Neural cell (in vitro differentiated cells): ENCODE data around the gene GORASP2. TPM values are rescaled to one million over a fixed set of nuclear protein-coding genes. Genes with fewer than 3 reads are reported as not detected.

Experiments
- H2AFZ ChIP-seq: fragments of 200-600, 300-800 bp; sonication (generic), shearing (Covaris generic); 2 replicates; pipeline ENCODE4 v1.6.0; 2014; ENCODE audit warnings: low read depth, mild to moderate bottlenecking, antibody characterized with exemption, low read length, moderate library complexity
- H3F3A ChIP-seq: fragments of 200-600 bp; shearing (Covaris generic); 2 replicates; pipeline ENCODE4 v1.6.1; 2016; ENCODE audit warnings: mild to moderate bottlenecking, moderate library complexity, mixed read lengths, antibody characterized with exemption, low read length; ENCODE audit not compliant: insufficient read depth, poor library complexity, severe bottlenecking
- H3K27ac ChIP-seq: fragments of 200-600, 300-800 bp; sonication (generic), shearing (Covaris generic); 2 replicates; pipeline ENCODE4 v1.5.1; 2014; ENCODE audit warnings: mild to moderate bottlenecking, low read length, moderate library complexity
- H3K27me3 ChIP-seq: fragments of 300-800, 200-600 bp; sonication (generic), shearing (Covaris generic); 2 replicates; pipeline ENCODE4 v1.6.0; 2014; ENCODE audit warnings: mild to moderate bottlenecking, low read depth, low read length, moderate library complexity; ENCODE audit not compliant: insufficient read depth
- H3K36me3 ChIP-seq: fragments of 300-800, 200-600 bp; sonication (generic), shearing (Covaris generic); 2 replicates; pipeline ENCODE4 v1.5.1; 2014; ENCODE audit warnings: mild to moderate bottlenecking, antibody characterized with exemption, low read length, moderate library complexity; ENCODE audit not compliant: insufficient read depth
- H3K4me2 ChIP-seq: fragments of 300-800, 200-600 bp; sonication (generic), shearing (Covaris generic); 2 replicates; pipeline ENCODE4 v1.6.0; 2014; ENCODE audit warnings: mild to moderate bottlenecking, low read length
- H3K4me3 ChIP-seq: fragments of 300-800, 200-600 bp; sonication (generic), shearing (Covaris generic); 2 replicates; pipeline ENCODE4 v1.5.1; 2014; ENCODE audit warnings: mild to moderate bottlenecking, low read length, moderate library complexity
- H3K79me2 ChIP-seq: fragments of 200-600 bp; shearing (Covaris generic); replicated peaks from 2 replicates; pipeline ENCODE4 v1.6.0; 2014; ENCODE audit warnings: mild to moderate bottlenecking, low read length, moderate library complexity; ENCODE audit not compliant: insufficient read depth
- H3K9ac ChIP-seq: fragments of 300-800, 200-600 bp; sonication (generic), shearing (Covaris generic); 2 replicates; pipeline ENCODE4 v1.6.1; 2016; ENCODE audit warnings: mild to moderate bottlenecking, low read length, mixed read lengths
- H3K9me2 ChIP-seq: fragments of 200-600 bp; shearing (Covaris generic); 2 replicates; pipeline ENCODE4 v1.6.1; 2016; ENCODE audit warnings: mild to moderate bottlenecking, low read length, mixed read lengths; ENCODE audit not compliant: insufficient read depth
- H3K9me3 ChIP-seq: fragments of 200-600, 300-800 bp; sonication (generic), shearing (Covaris generic); 2 replicates; pipeline ENCODE4 v1.6.1; 2016; ENCODE audit warnings: mild to moderate bottlenecking, mixed run types, low read length, moderate library complexity, mixed read lengths
- H4K20me1 ChIP-seq: fragments of 200-600 bp; shearing (Covaris generic); 2 replicates; pipeline ENCODE4 v1.6.1; 2016; ENCODE audit warnings: mild to moderate bottlenecking, mixed run types; ENCODE audit not compliant: insufficient read depth
- CTCF ChIP-seq: fragments of 450-650 bp; IDR thresholded peaks from 2 replicates; pipeline ENCODE4 v1.5.1; 2014; ENCODE audit warnings: antibody characterized with exemption, mild to moderate bottlenecking, moderate library complexity; ENCODE audit not compliant: poor library complexity, severe bottlenecking
- EP300 ChIP-seq: fragments of 450-650 bp; conservative IDR thresholded peaks from 2 replicates; pipeline ENCODE4 v1.6.1; 2014; ENCODE audit warnings: antibody characterized with exemption, mild to moderate bottlenecking, moderate library complexity; ENCODE audit not compliant: poor library complexity, severe bottlenecking
- EZH2 ChIP-seq: fragments of 200-600, 300-800 bp; shearing (Covaris generic), sonication (generic); IDR thresholded peaks from 2 replicates; pipeline ENCODE4 v1.6.1; 2014; ENCODE audit warnings: antibody characterized with exemption, low read length, borderline replicate concordance, mild to moderate bottlenecking; ENCODE audit not compliant: insufficient read depth, poor library complexity, severe bottlenecking
- MXI1 ChIP-seq: fragments of 450-650 bp; conservative IDR thresholded peaks from 2 replicates; pipeline ENCODE4 v1.6.1; 2014; ENCODE audit warnings: antibody characterized with exemption, mild to moderate bottlenecking; ENCODE audit not compliant: poor library complexity, severe bottlenecking
- POLR2AphosphoS5 ChIP-seq: IDR thresholded peaks from 2 replicates; pipeline ENCODE4 v1.6.1; 2012
- RAD21 ChIP-seq: fragments of 450-650 bp; conservative IDR thresholded peaks from 2 replicates; pipeline ENCODE4 v1.6.1; 2014; ENCODE audit warnings: antibody characterized with exemption, mild to moderate bottlenecking, moderate library complexity
- REST ChIP-seq: IDR thresholded peaks from 2 replicates; pipeline ENCODE4 v1.6.1; 2012; ENCODE audit warnings: borderline replicate concordance
- SMC3 ChIP-seq: fragments of 450-650 bp; conservative IDR thresholded peaks from 2 replicates; pipeline ENCODE4 v1.6.1; 2014; ENCODE audit warnings: antibody characterized with exemption, mild to moderate bottlenecking, moderate library complexity; ENCODE audit not compliant: poor library complexity
- TAF1 ChIP-seq: IDR thresholded peaks from 2 replicates; pipeline ENCODE4 v1.6.1; 2012; ENCODE audit warnings: low read depth
- polyA plus RNA-seq: library from polyadenylated mRNA; depleted of rRNA; stranded (reverse); fragments of >200 nt; gene quantifications from 2 replicates; pipeline ENCODE4 v1.2.3, GENCODE V29; 2014

GORASP2 gene
- polyA plus RNA-seq, 1 donor from 2014 or later: 20.4 TPM

GRCh38 chr2:170973492-170974303 is 44.6 kb downstream of the GORASP2 start:
- H3K9ac ChIP-seq: peak overlapping the region; percentile 48
- H3K9me3 ChIP-seq: no peaks in the 10 kb centered on the region
- no peaks in the 10 kb centered on the region for H3K79me2 ChIP-seq
- no peaks in the 10 kb centered on the region for H3K9me2 ChIP-seq
- H3F3A ChIP-seq: no peaks in the 10 kb centered on the region
- no peak overlapping the region for H3K27ac ChIP-seq
- peak overlapping the region; percentile 33 for H2AFZ ChIP-seq
- peak overlapping the region; percentile 55 for H3K4me3 ChIP-seq
- no peaks in the 10 kb centered on the region for H3K27me3 ChIP-seq
- no peaks in the 10 kb centered on the region for H4K20me1 ChIP-seq
- no peaks in the 10 kb centered on the region for H3K36me3 ChIP-seq
- TF ChIP-seq EZH2: no peak
- peak; percentile 84 for TF ChIP-seq MXI1
- TF ChIP-seq EP300: peak; percentile 33
- TF ChIP-seq POLR2AphosphoS5: no peak
- peak; percentile 95 for TF ChIP-seq SMC3
- no peak for TF ChIP-seq REST
- no peak for TF ChIP-seq TAF1
- peak; percentile 96 for TF ChIP-seq CTCF
- TF ChIP-seq RAD21: peak; percentile 96
- H3K4me2 ChIP-seq: no peak overlapping the region

- Histone ChIP-seq H3K27ac (no peak overlapping the region), H4K20me1 (no peaks in the 10 kb centered on the region), H3K36me3 (no peaks in the 10 kb centered on the region), H3F3A (no peaks in the 10 kb centered on the region), H3K79me2 (no peaks in the 10 kb centered on the region), H3K9ac (no peak overlapping the region), H3K9me2 (no peaks in the 10 kb centered on the region), H3K9me3 (no peaks in the 10 kb centered on the region), H3K4me3 (no peak overlapping the region), H3K4me2 (no peak overlapping the region), H2AFZ (no peak overlapping the region), H3K27me3 (no peaks in the 10 kb centered on the region)
- TF ChIP-seq RAD21 (no peak), EP300 (no peak), SMC3 (no peak), POLR2AphosphoS5 (no peak), CTCF (no peak), EZH2 (no peak), TAF1 (no peak)
Observed at GRCh38 chr2:170974304-170974993, 45.4 kb downstream of the GORASP2 start.
